ENCODE data around the gene DDX20. TPM values are rescaled to one million over a fixed set of nuclear protein-coding genes. Genes with fewer than 3 reads are reported as not detected.

DDX20 gene
- total RNA-seq, 1 experiment from 2014 or later = 8.4 TPM

- CTCF ChIA-PET = no interaction called here
- Histone ChIP-seq H3K9me3 (ENCODE audit: insufficient read depth, low read depth) (no peaks in the 10 kb centered on the region), H3K79me2 (ENCODE audit: low read depth) (no peaks in the 10 kb centered on the region), H3K36me3 (ENCODE audit: low read depth) (no peaks in the 10 kb centered on the region), H3K4me1 (replicated peaks; ENCODE audit: insufficient read depth) (no peaks in the 10 kb centered on the region), H4K20me1 (ENCODE audit: insufficient read depth) (no peaks in the 10 kb centered on the region), H3K4me3 (no peak overlapping the region), H3K27me3 (ENCODE audit: insufficient read depth, low read depth) (peaks cover 80% of the 10 kb centered on the region), H3K27ac (no peak overlapping the region), H2AFZ (no peak overlapping the region), H3K4me2 (no peak overlapping the region), H3F3A (ENCODE audit: insufficient read depth, low read depth) (no peaks in the 10 kb centered on the region), H3K9me2 (ENCODE audit: insufficient read depth) (no peaks in the 10 kb centered on the region)
- no TSS peak for BruUV-seq (replicated peaks)
- intact Hi-C loops (cut with micrococcal nuclease; ENCODE audit: unreplicated experiment) = no loop called here
- POLR2A ChIA-PET (ENCODE audit: unreplicated experiment) = no interaction called here
- TF ChIP-seq CTCF (conservative IDR thresholded peaks at IDR 0.05) (no peak), EZH2 (IDR thresholded peaks at IDR 0.05; ENCODE audit: low read depth) (no peak)
- DNase-seq = no peak
These were observed 23.8 kb downstream of the DDX20 start for GRCh38 chr1:111779546-111779945.

DNA sequence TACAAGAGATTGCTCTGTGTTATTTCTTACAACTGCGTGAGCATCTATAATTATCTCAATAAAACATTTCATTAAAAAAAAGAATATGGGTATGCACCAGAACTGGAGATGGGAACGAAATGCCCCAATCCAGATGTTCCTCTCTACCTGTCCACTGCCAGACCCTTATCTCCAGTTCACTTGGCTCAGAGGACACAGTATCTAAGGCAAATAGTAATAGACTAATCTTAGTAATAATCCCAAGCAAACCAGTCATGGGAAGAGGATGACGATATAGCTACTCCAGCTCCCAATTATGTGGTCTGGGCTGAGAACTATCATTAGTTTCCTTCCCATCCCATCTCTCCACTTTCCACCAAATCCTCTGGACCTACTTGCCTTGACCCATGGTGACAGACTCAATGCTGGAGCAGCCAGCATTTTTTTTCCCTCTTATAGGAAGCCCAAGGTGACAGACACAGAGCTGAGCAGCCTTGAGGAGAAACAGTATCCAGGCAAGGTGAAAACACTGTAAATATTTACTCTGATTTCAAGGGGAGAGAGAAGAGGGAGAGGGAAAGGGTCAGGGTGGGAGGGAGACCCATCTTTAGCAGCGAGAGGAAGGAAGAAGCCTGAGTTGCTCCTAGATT, 28.7 kb downstream of the DDX20 start:
- no peaks in the 10 kb centered on the region for H3K9me3 ChIP-seq (ENCODE audit: insufficient read depth, low read depth)
- no peaks in the 10 kb centered on the region for H3K36me3 ChIP-seq (ENCODE audit: low read depth)
- no peak overlapping the region for H2AFZ ChIP-seq
- H3K9me2 ChIP-seq (ENCODE audit: insufficient read depth) = no peaks in the 10 kb centered on the region
- no peak overlapping the region for H3K27ac ChIP-seq
- no peaks in the 10 kb centered on the region for H3K79me2 ChIP-seq (ENCODE audit: low read depth)
- no peaks in the 10 kb centered on the region for H4K20me1 ChIP-seq (ENCODE audit: insufficient read depth)
- BruUV-seq (replicated peaks) = no TSS peak
- intact Hi-C loops (cut with micrococcal nuclease; ENCODE audit: unreplicated experiment) = no loop called here
- no peaks in the 10 kb centered on the region for H3K4me1 ChIP-seq (replicated peaks; ENCODE audit: insufficient read depth)
- no peak overlapping the region for H3K4me2 ChIP-seq
- TF ChIP-seq EZH2 (IDR thresholded peaks at IDR 0.05; ENCODE audit: low read depth) (no peak), CTCF (conservative IDR thresholded peaks at IDR 0.05) (no peak)
- DNase-seq = no peak
- ChIA-PET POLR2A (ENCODE audit: unreplicated experiment) (no interaction called here), CTCF (no interaction called here)
- no peaks in the 10 kb centered on the region for H3F3A ChIP-seq (ENCODE audit: insufficient read depth, low read depth)
- peaks cover 93% of the 10 kb centered on the region for H3K27me3 ChIP-seq (ENCODE audit: insufficient read depth, low read depth)
- no peak overlapping the region for H3K4me3 ChIP-seq

- Histone ChIP-seq H3K9me3 (ENCODE audit: insufficient read depth, low read depth) (no peaks in the 10 kb centered on the region), H3F3A (ENCODE audit: insufficient read depth, low read depth) (no peaks in the 10 kb centered on the region), H3K4me2 (no peak overlapping the region), H3K27me3 (ENCODE audit: insufficient read depth, low read depth) (peaks cover 97% of the 10 kb centered on the region), H3K4me1 (replicated peaks; ENCODE audit: insufficient read depth) (no peaks in the 10 kb centered on the region), H3K27ac (no peak overlapping the region), H2AFZ (no peak overlapping the region), H4K20me1 (ENCODE audit: insufficient read depth) (no peaks in the 10 kb centered on the region), H3K4me3 (no peak overlapping the region), H3K36me3 (ENCODE audit: low read depth) (no peaks in the 10 kb centered on the region), H3K79me2 (ENCODE audit: low read depth) (no peaks in the 10 kb centered on the region), H3K9me2 (ENCODE audit: insufficient read depth) (no peaks in the 10 kb centered on the region)
- TF ChIP-seq EZH2 (IDR thresholded peaks at IDR 0.05; ENCODE audit: low read depth) (no peak), CTCF (conservative IDR thresholded peaks at IDR 0.05) (no peak)
- ChIA-PET CTCF (no interaction called here), POLR2A (ENCODE audit: unreplicated experiment) (no interaction called here)
- no TSS peak for BruUV-seq (replicated peaks)
- intact Hi-C loops (cut with micrococcal nuclease; ENCODE audit: unreplicated experiment) = no loop called here
- DNase-seq = no peak
These were observed 31.0 kb downstream of the DDX20 start for GRCh38 chr1:111786669-111787207.

Data from PC-9 (cell line).